Measurements from ENCODE around the gene PITRM1. TPM values are rescaled to one million over a fixed set of nuclear protein-coding genes. Genes with fewer than 3 reads are reported as not detected.
A peak's percentile ranks its signal among the peaks of the same experiment; 100 is the strongest.

PITRM1 gene
- total RNA-seq, 2 donors from 2014 or later, result 47.7 to 103 TPM

GRCh38 chr10:3197348-3198003 is 24.9 kb upstream of the PITRM1 start:
- intact Hi-C loops (cut with DNase I), result loop anchor here (5.0 to 10.0 kb wide), 4 partner anchors 40 to 1575 kb away; no protein-coding TSS in a partner anchor
- 3% methylated on average over 27 of the region's 27 CpGs for WGBS
- peak; percentile 74 for DNase-seq (ENCODE audit: low spot score)
- H3K27ac ChIP-seq, result no peak overlapping the region
- H3K9me3 ChIP-seq, result no peaks in the 10 kb centered on the region
- H3K27me3 ChIP-seq (replicated peaks; ENCODE audit: insufficient read depth), result no peaks in the 10 kb centered on the region
- H3K4me3 ChIP-seq, result no peak overlapping the region
- no peak for TF ChIP-seq POLR2A (IDR thresholded peaks at IDR 0.05)
- peak; percentile 66 to 92 (median 82) for TF ChIP-seq CTCF (IDR thresholded peaks at IDR 0.05)
- TF ChIP-seq POLR2AphosphoS5 (IDR thresholded peaks at IDR 0.05), result peak; percentile 68
- H3K4me1 ChIP-seq (replicated peaks), result no peaks in the 10 kb centered on the region
- H3K36me3 ChIP-seq, result no peaks in the 10 kb centered on the region

- intact Hi-C loops (cut with DNase I), result loop anchor here (5.0 to 10.0 kb wide), 4 partner anchors 40 to 1575 kb away; no protein-coding TSS in a partner anchor
- 58% methylated on average over 12 of the region's 12 CpGs for WGBS
- no peak overlapping the region for H3K4me3 ChIP-seq
- no peaks in the 10 kb centered on the region for H3K27me3 ChIP-seq (replicated peaks; ENCODE audit: insufficient read depth)
- DNase-seq (ENCODE audit: low spot score), result no peak
- H3K4me1 ChIP-seq (replicated peaks), result no peaks in the 10 kb centered on the region
- no peak overlapping the region for H3K27ac ChIP-seq
- H3K36me3 ChIP-seq, result no peaks in the 10 kb centered on the region
- TF ChIP-seq CTCF (IDR thresholded peaks at IDR 0.05), result no peak
- TF ChIP-seq POLR2A (IDR thresholded peaks at IDR 0.05), result no peak
- no peak for TF ChIP-seq POLR2AphosphoS5 (IDR thresholded peaks at IDR 0.05)
- H3K9me3 ChIP-seq, result no peaks in the 10 kb centered on the region
These were observed 24.4 kb upstream of the PITRM1 start for GRCh38 chr10:3196958-3197347.

- TF ChIP-seq CTCF (IDR thresholded peaks at IDR 0.05), result no peak
- TF ChIP-seq POLR2A (IDR thresholded peaks at IDR 0.05), result no peak
- no peak for TF ChIP-seq POLR2AphosphoS5 (IDR thresholded peaks at IDR 0.05)
- H3K27ac ChIP-seq, result no peak overlapping the region
- no peaks in the 10 kb centered on the region for H3K4me1 ChIP-seq (replicated peaks)
- no peak overlapping the region for H3K4me3 ChIP-seq
- intact Hi-C loops (cut with DNase I), result loop anchor here (5.0 to 10.0 kb wide), 4 partner anchors 41 to 1576 kb away; no protein-coding TSS in a partner anchor
- no peaks in the 10 kb centered on the region for H3K36me3 ChIP-seq
- H3K27me3 ChIP-seq (replicated peaks; ENCODE audit: insufficient read depth), result no peaks in the 10 kb centered on the region
- 91% methylated on average over 10 of the region's 10 CpGs for WGBS
- no peak for DNase-seq (ENCODE audit: low spot score)
- H3K9me3 ChIP-seq, result no peaks in the 10 kb centered on the region
These were observed 23.9 kb upstream of the PITRM1 start for GRCh38 chr10:3196482-3196881.

DNA sequence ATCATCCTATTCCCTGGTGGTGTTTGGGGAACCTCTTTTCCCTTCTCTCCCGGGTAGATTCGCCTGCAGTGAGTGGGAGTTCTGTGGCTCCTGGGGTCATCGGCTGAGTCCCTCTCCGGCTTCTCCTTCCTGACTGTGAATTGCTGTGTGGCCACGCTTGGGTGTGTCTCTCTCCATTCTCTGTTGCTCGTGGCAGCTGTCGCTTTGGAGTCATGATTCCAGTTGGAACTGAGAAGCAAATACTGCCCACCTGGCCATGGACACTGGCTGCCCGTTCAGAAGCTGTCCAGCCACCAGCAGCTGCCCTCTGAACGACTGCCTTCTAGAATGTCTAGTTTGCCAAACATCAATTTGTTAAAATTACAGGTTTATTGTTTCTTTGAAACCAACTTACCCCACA is 23.1 kb upstream of the PITRM1 start:
- no peak for DNase-seq (ENCODE audit: low spot score)
- H3K4me1 ChIP-seq (replicated peaks), result no peaks in the 10 kb centered on the region
- no peaks in the 10 kb centered on the region for H3K27me3 ChIP-seq (replicated peaks; ENCODE audit: insufficient read depth)
- TF ChIP-seq CTCF (IDR thresholded peaks at IDR 0.05) (no peak), POLR2AphosphoS5 (IDR thresholded peaks at IDR 0.05) (no peak), POLR2A (IDR thresholded peaks at IDR 0.05) (no peak)
- WGBS, result 94% methylated on average over 9 of the region's 9 CpGs
- H3K9me3 ChIP-seq, result no peaks in the 10 kb centered on the region
- no peaks in the 10 kb centered on the region for H3K36me3 ChIP-seq
- intact Hi-C loops (cut with DNase I), result loop anchor here (5.0 to 10.0 kb wide), 4 partner anchors 42 to 1577 kb away; no protein-coding TSS in a partner anchor
- H3K27ac ChIP-seq, result no peak overlapping the region
- H3K4me3 ChIP-seq, result no peak overlapping the region

GRCh38 chr10:3195286-3195685 is 22.7 kb upstream of the PITRM1 start:
- no peaks in the 10 kb centered on the region for H3K9me3 ChIP-seq
- DNase-seq (ENCODE audit: low spot score), result no peak
- H3K27ac ChIP-seq, result no peak overlapping the region
- H3K4me3 ChIP-seq, result no peak overlapping the region
- intact Hi-C loops (cut with DNase I), result loop anchor here (5.0 to 10.0 kb wide), 4 partner anchors 42 to 1577 kb away; no protein-coding TSS in a partner anchor
- TF ChIP-seq POLR2A (IDR thresholded peaks at IDR 0.05), result no peak
- TF ChIP-seq POLR2AphosphoS5 (IDR thresholded peaks at IDR 0.05), result no peak
- no peak for TF ChIP-seq CTCF (IDR thresholded peaks at IDR 0.05)
- H3K27me3 ChIP-seq (replicated peaks; ENCODE audit: insufficient read depth), result no peaks in the 10 kb centered on the region
- H3K36me3 ChIP-seq, result no peaks in the 10 kb centered on the region
- 88% methylated on average over 11 of the region's 11 CpGs for WGBS
- no peaks in the 10 kb centered on the region for H3K4me1 ChIP-seq (replicated peaks)
